Esophagus squamous epithelium (tissue), 4 donors: Measurements from ENCODE around the gene CYSLTR2.

Experiments
- POLR2A ChIP-seq, 4 donors: fragments of 450-650 bp; IDR thresholded peaks; one replicate each; pipeline ENCODE4 v1.6.1; 2017; ENCODE audit warnings: antibody characterized with exemption in 4 of 4, mild to moderate bottlenecking in 4 of 4, moderate library complexity in 3 of 4
- TF ChIP-seq, protein P1 (sequence below), 6 experiments: fragments of 450-650 bp in 4 of 6; fragments of 200-600 bp in 2 of 6; sonication (generic) in 2 of 6; IDR thresholded peaks; one replicate each; pipeline ENCODE4 v1.5.1; 2016 to 2019; ENCODE audit warnings: antibody characterized with exemption in 6 of 6, mild to moderate bottlenecking in 4 of 6, moderate library complexity in 4 of 6

GRCh38 chr13:48630291-48630690 lies 23.4 kb upstream of the CYSLTR2 start:
- no peak for TF ChIP-seq POLR2A (IDR thresholded peaks at IDR 0.05)
- TF ChIP-seq, protein P1, sequence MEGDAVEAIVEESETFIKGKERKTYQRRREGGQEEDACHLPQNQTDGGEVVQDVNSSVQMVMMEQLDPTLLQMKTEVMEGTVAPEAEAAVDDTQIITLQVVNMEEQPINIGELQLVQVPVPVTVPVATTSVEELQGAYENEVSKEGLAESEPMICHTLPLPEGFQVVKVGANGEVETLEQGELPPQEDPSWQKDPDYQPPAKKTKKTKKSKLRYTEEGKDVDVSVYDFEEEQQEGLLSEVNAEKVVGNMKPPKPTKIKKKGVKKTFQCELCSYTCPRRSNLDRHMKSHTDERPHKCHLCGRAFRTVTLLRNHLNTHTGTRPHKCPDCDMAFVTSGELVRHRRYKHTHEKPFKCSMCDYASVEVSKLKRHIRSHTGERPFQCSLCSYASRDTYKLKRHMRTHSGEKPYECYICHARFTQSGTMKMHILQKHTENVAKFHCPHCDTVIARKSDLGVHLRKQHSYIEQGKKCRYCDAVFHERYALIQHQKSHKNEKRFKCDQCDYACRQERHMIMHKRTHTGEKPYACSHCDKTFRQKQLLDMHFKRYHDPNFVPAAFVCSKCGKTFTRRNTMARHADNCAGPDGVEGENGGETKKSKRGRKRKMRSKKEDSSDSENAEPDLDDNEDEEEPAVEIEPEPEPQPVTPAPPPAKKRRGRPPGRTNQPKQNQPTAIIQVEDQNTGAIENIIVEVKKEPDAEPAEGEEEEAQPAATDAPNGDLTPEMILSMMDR (IDR thresholded peaks at IDR 0.05), result no peak
